HG02798 (cell line): ENCODE data around the gene BRI3BP.
A peak's percentile ranks its signal among the peaks of the same experiment; 100 is the strongest.
"Not testable (repeated sequence)": the region's sequence is repeated elsewhere in the genome, so short reads cannot be mapped to it uniquely, and the experiment has no call there.

Experiments used
- ATAC-seq: cut with Tn5 transposase; IDR thresholded peaks from one replicate; pipeline ENCODE4 v1.9.1; 2021; ENCODE audit warnings: mild to moderate bottlenecking; ENCODE audit not compliant: unreplicated experiment, poor library complexity

Gene BRI3BP

GRCh38 chr12:125064492-125064891, 71.0 kb downstream of the BRI3BP start:
- no peak for ATAC-seq

GRCh38 chr12:125065021-125065918, 71.8 kb downstream of the BRI3BP start, which contains the start of gene AACS:
Gene AACS, plus strand, starts transcription at chr12:125065435. Its CDS starts 150 bp downstream, at chr12:125065585.
- peak; percentile 88 for ATAC-seq

- ATAC-seq: no peak
These were observed 72.6 kb downstream of the BRI3BP start for GRCh38 chr12:125065919-125066570.

GRCh38 chr12:125068391-125068790, 74.9 kb downstream of the BRI3BP start:
- ATAC-seq: no peak

GRCh38 chr12:125069616-125070015, 76.2 kb downstream of the BRI3BP start:
- no peak for ATAC-seq

- ATAC-seq: no peak
These were observed 76.7 kb downstream of the BRI3BP start for GRCh38 chr12:125070112-125070511.

GRCh38 chr12:125070661-125071390, 77.4 kb downstream of the BRI3BP start:
- ATAC-seq: no peak

- ATAC-seq: no peak
These were observed 78.0 kb downstream of the BRI3BP start for GRCh38 chr12:125071456-125071855.

GRCh38 chr12:125072496-125072895, 79.1 kb downstream of the BRI3BP start:
- ATAC-seq: no peak

GRCh38 chr12:125074294-125074693, 80.8 kb downstream of the BRI3BP start:
- ATAC-seq: not testable (repeated sequence)

- no peak for ATAC-seq
These were observed 82.7 kb downstream of the BRI3BP start for GRCh38 chr12:125076103-125076502.

GRCh38 chr12:125079084-125079483, 85.6 kb downstream of the BRI3BP start:
- ATAC-seq: no peak

GRCh38 chr12:125079648-125080645, 86.5 kb downstream of the BRI3BP start:
- ATAC-seq: no peak
